NOMO-1 treated with dmso at 0.1 percent for 144 hours (cell line): ENCODE results near the gene SMIM10L2A.
"Not testable (repeated sequence)": the region's sequence is repeated elsewhere in the genome, so short reads cannot be mapped to it uniquely, and the experiment has no call there.

ENCODE experiments used
- DNase-seq: peaks from one replicate; lab custom pipeline; 2025; ENCODE audit not compliant: unreplicated experiment; lab: John Stamatoyannopoulos, UW

Gene SMIM10L2A

DNA sequence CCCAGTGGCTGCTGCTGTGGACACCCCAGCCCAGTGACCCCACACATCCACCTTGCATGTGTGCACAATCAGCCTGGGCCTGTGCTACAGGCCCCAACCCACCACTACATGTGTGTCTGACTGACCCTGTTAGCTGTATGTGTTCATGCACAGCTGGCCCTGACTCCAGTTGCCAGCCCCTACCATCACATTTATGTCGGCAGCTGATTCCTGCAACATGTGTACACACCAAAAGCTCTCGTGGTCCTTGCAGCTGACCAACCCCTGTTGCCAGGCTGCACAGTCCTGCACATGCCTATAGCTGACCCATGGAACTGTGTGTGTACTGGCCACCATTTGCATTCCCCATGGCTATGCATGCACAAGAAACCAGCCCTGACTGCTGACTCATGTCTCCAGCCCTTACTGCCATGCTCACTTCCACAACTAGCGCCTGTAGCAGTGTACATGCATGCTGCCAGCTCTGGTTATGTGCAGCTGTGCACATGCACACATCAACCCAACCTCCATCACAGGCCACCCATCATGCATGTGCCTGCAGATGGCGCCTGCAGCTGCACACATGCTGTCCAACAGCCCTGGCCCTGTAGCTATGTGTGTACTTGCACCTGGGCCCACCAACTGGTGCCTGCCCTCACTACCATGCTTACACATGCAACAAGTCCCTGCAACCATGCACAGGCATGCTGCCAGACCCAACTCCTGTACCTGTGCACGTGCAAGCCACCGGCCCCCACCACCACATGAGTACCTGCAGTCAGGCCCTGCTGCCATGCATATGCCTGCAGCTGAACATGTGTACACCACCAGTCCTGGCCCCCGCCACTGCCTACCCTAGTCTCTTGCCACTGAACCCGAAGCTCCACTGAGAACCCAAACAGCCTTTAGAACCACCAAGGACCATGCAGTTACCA is 28.1 kb downstream of the SMIM10L2A start:
- no peak for DNase-seq

DNA sequence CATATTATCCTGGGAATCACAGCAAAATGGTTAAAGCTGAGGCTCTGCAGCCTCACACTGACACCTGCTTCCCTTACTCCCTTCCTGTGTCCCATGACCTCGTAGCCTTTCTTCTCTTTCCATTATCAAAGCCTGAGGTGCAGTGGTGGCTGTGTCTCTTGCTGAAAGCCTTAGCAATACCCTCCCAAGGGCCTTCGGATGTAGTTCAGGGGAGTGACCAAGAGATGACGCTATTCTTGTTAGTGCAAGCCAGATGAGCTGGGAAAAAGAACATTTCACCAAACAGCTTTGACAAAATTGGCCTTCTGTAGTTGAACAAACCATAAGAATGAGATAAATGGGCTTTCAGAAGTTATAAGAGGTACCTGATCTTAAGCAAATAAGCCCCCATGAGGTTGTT is 31.6 kb downstream of the SMIM10L2A start:
- no peak for DNase-seq

DNA sequence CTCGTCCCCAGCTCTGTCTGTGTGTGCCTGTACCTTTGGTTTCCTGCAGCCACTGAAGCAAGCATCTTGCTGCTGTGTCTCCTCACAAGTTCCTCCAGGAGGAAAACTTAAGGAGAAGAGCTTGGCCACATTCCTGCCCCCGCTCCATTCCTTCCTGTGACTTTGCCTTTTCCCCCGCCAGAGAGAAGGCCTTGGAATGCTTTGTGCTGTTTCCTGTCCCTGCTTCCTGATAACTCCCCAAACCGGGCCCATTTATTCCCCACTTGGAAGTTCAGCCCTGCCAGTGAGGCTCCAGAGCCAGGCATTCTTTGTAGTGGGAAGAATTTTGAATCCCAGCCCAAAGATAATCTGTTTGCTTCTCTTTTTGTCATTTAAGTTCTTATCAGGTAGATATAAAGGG is 33.1 kb downstream of the SMIM10L2A start:
- no peak for DNase-seq

DNA sequence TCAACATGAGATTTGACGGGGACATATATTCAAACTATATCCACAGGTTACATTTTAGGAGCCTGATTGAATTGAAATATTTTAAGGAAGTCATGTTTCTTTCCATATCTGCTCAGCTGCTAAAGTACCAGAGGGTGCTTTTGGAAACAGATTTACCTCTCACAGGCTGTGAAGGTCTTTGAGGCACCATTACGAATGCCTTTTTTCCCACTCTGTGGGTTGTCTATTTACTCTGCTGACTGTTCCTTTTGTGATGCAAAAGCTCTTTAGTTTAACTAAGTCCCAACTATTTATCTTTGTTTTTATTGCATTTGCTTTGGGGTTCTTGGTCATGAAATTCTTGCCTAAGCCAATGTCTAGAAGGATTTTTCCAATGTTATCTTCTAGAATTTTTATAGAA is 40.0 kb downstream of the SMIM10L2A start:
- not testable (repeated sequence) for DNase-seq

DNA sequence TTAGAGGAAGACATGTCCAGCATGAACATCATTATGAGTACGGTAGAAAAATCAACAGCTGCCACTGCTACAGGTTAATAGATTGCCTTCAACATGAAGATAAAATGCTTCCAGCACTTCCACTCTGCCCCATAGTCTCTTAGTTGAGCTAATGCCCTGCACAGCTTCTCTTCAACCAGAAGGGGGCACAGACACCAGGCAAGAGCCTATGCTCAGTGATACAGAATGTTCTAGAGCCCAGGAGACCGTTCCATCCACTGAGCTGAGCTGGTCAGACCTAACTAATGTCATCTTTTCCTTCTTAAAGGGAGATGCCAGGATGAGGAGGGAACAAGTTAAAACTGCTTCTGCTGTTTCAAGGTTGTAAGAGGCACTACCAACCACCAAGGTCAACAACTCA is 42.2 kb downstream of the SMIM10L2A start:
- no peak for DNase-seq

DNA sequence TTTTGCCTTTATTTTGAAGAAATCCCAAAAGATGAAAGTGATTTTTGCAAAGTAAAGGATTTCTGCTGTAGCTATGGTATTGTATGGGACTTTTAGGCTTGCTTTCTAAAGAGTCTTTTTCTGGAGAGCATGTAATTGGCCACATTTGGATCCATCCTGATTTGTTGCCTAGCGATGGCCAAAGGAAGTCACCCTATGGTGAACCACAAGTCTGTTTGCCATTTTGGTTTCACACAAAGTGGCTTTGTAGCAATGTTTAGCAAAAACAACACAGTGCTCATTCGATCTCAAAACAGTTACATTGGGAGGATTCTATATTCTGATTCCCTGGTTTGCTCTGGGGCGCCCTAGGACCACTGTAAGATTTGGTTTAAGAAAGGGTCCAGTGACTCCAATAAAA is 54.6 kb downstream of the SMIM10L2A start:
- no peak for DNase-seq

DNA sequence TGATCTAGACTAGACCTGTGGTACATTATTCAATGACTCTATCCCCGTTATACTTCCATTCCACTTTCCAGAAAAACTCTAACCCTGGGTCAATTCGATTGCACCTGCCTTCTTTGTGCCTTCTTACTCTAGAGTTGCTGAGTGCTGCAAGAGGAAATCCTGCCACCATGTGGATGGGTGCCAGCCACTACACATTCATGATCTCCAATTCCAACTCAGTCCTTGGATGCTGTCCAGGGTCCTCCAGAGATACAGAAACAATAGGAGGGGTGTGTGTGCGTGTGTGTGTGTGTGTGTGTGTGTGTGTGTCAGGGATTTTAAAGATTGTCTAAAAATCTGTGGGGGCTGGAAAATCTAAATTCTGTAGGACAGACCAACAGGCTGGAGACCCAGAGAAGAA is 55.8 kb downstream of the SMIM10L2A start:
- no peak for DNase-seq
